Measurements from ENCODE around the gene ZNF629. TPM values are rescaled to one million over a fixed set of nuclear protein-coding genes. Genes with fewer than 3 reads are reported as not detected.
A peak's percentile ranks its signal among the peaks of the same experiment; 100 is the strongest.

The ZNF629 gene
- total and polyA plus RNA-seq, 2 donors (not counting 1 experiment from before 2014, with no cell fraction given): 1.2 to 6.9 TPM

DNA sequence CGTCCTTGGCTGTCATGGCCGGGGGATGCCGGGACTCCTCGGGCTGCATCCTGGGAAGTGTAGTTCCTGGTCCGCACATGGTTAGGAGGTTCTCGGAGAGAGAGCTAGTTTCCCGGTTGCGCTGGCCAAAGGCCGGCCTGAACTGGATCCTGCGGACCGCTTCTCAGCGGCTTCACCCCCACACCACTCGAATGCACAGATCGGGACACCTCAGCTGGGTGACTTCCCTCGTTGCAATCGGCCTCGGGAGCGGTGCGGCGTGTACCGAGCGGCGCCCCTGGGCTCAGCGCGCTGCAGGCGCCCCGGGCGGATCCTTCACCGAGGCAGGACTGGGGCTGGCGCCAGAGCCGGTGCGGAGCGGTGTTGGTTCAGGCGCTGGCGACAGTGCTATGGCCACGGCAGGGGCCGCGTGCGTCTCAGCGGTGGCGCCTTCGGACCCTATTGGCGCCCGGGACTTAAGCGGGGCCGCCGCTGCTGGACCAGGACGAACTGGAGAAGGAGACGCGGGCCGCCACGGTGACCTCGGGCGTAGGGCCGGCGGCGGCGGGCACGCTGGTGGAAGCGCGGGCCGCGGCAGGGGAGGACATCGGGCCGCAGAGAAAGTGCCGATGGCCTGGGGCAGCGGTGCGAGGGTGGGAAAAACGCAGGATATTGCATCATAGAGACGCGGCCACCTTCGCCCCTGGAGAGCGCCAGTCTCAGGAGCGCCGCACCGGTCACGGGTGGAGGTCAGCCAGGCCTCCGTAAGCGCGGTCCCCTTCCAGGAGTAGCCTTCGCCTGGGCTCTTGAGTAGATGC is 11.4 kb downstream of the ZNF629 start:
- Mint-ChIP-seq H3K27ac (peak overlapping the region; percentile 77), H3K9me3 (ENCODE audit: insufficient read depth) (no peaks in the 10 kb centered on the region), H3K4me1 (peaks cover 26% of the 10 kb centered on the region), H3K4me3 (peak overlapping the region; percentile 88), H3K27me3 (peaks cover 15% of the 10 kb centered on the region)
- no peaks in the 10 kb centered on the region for H3K79me2 ChIP-seq (ENCODE audit: control insufficient read depth, insufficient read depth, low read length)
- ChIA-PET CTCF (interaction anchor here (1.2 kb wide), 1 partner anchor 126 kb away, joined by 7 read pairs; no protein-coding TSS in a partner anchor), POLR2A (interaction anchor here (0.6 kb wide), 1 partner anchor 616 kb away, joined by 3 read pairs; no protein-coding TSS in a partner anchor)
- peaks cover 0 to 25% of the 10 kb centered on the region in 2 experiments for H3K36me3 ChIP-seq (replicated peaks in 1 of 2; ENCODE audit: control extremely low read depth in 1 of 2, control insufficient read depth in 1 of 2, extremely low read depth in 1 of 2, insufficient read depth in 2 of 2, low read length in 1 of 2)
- H4K20me1 ChIP-seq (ENCODE audit: control insufficient read depth, insufficient read depth, low read length, poor library complexity, severe bottlenecking): peaks cover 32% of the 10 kb centered on the region
- peak overlapping the region; percentile 86 for H3K4me2 ChIP-seq (replicated peaks; ENCODE audit: low read depth, low read length, poor library complexity, severe bottlenecking)
- ATAC-seq (ENCODE audit: low read depth) (peak; percentile 71), DNase-seq (peak; percentile 60)
- peak overlapping the region; percentile 47 for H2AFZ ChIP-seq (ENCODE audit: insufficient read depth, low read depth, low read length, poor library complexity, severe bottlenecking)
- peak overlapping the region; percentile 63 for H3K9ac ChIP-seq (ENCODE audit: low read length)
- peaks cover 0 to 19% (median 6%) of the 10 kb centered on the region in 4 experiments for H3K27me3 ChIP-seq (replicated peaks in 1 of 4; ENCODE audit: control extremely low read depth in 1 of 4, control insufficient read depth in 3 of 4, insufficient read depth in 4 of 4, low read length in 3 of 4)
- 1% methylated on average over 81 of the region's 81 CpGs for WGBS (ENCODE audit: insufficient coverage)
- no peaks in the 10 kb centered on the region for H3K9me3 ChIP-seq (ENCODE audit: control extremely low read depth in 1 of 3, control insufficient read depth in 2 of 3, insufficient read depth in 1 of 3, low read length in 2 of 3)
- TF ChIP-seq EZH2 (IDR thresholded peaks at IDR 0.05; ENCODE audit: borderline replicate concordance, insufficient read depth, low read depth, low read length, poor library complexity, severe bottlenecking): no peak
- TF ChIP-seq, protein P1, sequence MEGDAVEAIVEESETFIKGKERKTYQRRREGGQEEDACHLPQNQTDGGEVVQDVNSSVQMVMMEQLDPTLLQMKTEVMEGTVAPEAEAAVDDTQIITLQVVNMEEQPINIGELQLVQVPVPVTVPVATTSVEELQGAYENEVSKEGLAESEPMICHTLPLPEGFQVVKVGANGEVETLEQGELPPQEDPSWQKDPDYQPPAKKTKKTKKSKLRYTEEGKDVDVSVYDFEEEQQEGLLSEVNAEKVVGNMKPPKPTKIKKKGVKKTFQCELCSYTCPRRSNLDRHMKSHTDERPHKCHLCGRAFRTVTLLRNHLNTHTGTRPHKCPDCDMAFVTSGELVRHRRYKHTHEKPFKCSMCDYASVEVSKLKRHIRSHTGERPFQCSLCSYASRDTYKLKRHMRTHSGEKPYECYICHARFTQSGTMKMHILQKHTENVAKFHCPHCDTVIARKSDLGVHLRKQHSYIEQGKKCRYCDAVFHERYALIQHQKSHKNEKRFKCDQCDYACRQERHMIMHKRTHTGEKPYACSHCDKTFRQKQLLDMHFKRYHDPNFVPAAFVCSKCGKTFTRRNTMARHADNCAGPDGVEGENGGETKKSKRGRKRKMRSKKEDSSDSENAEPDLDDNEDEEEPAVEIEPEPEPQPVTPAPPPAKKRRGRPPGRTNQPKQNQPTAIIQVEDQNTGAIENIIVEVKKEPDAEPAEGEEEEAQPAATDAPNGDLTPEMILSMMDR (IDR thresholded peaks at IDR 0.05): no peak
- intact Hi-C loops (cut with micrococcal nuclease): no loop called here
- peaks cover 10 to 15% of the 10 kb centered on the region in 2 donors for H3K4me1 ChIP-seq (ENCODE audit: control insufficient read depth in 2 of 2, insufficient read depth in 2 of 2, low read length in 2 of 2)
- no peak overlapping the region for H3K27ac ChIP-seq (ENCODE audit: low read length in 2 of 2)
- peak overlapping the region; percentile 33 to 66 (median 57) for H3K4me3 ChIP-seq (ENCODE audit: control extremely low read depth in 1 of 5, extremely low read depth in 1 of 5, insufficient read depth in 1 of 5, low read depth in 2 of 5, low read length in 4 of 5)

DNA sequence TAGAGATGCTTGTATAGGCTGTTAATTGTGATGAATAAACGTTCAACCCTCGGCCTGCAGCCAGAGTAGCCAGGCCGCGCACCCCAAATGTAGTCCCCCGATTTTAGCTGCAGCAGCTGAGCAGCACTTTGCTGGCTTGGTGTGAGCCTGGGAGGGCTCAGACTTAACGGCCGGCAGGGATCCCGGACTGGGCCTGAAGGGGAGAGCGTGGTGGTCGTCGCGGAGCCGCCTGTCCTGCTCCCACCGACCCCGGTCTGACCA is 11.9 kb downstream of the ZNF629 start:
- Histone ChIP-seq H2AFZ (ENCODE audit: insufficient read depth, low read depth, low read length, poor library complexity, severe bottlenecking) (peak overlapping the region; percentile 47), H4K20me1 (ENCODE audit: control insufficient read depth, insufficient read depth, low read length, poor library complexity, severe bottlenecking) (peaks cover 32% of the 10 kb centered on the region), H3K27me3 (replicated peaks in 1 of 4; ENCODE audit: control extremely low read depth in 1 of 4, control insufficient read depth in 3 of 4, insufficient read depth in 4 of 4, low read length in 3 of 4) (peaks cover 0 to 19% (median 6%) of the 10 kb centered on the region in 4 experiments), H3K4me2 (replicated peaks; ENCODE audit: low read depth, low read length, poor library complexity, severe bottlenecking) (peak overlapping the region; percentile 86), H3K9ac (ENCODE audit: low read length) (peak overlapping the region; percentile 63), H3K4me3 (ENCODE audit: control extremely low read depth in 1 of 5, extremely low read depth in 1 of 5, insufficient read depth in 1 of 5, low read depth in 2 of 5, low read length in 4 of 5) (peak overlapping the region in 4 of 5 experiments; percentile 33 to 66 (median 59)), H3K36me3 (replicated peaks in 1 of 2; ENCODE audit: control extremely low read depth in 1 of 2, control insufficient read depth in 1 of 2, extremely low read depth in 1 of 2, insufficient read depth in 2 of 2, low read length in 1 of 2) (peaks cover 0 to 31% of the 10 kb centered on the region in 2 experiments), H3K79me2 (ENCODE audit: control insufficient read depth, insufficient read depth, low read length) (no peaks in the 10 kb centered on the region), H3K27ac (ENCODE audit: low read length in 2 of 2) (no peak overlapping the region), H3K4me1 (ENCODE audit: control insufficient read depth in 2 of 2, insufficient read depth in 2 of 2, low read length in 2 of 2) (peaks cover 10 to 15% of the 10 kb centered on the region in 2 donors), H3K9me3 (ENCODE audit: control extremely low read depth in 1 of 3, control insufficient read depth in 2 of 3, insufficient read depth in 1 of 3, low read length in 2 of 3) (no peaks in the 10 kb centered on the region)
- intact Hi-C loops (cut with micrococcal nuclease): no loop called here
- ATAC-seq (ENCODE audit: low read depth) (no peak), DNase-seq (no peak)
- no peaks in the 10 kb centered on the region for H3K9me3 Mint-ChIP-seq (ENCODE audit: insufficient read depth)
- H3K4me3 Mint-ChIP-seq: peak overlapping the region; percentile 88
- peak overlapping the region; percentile 77 for H3K27ac Mint-ChIP-seq
- ChIA-PET CTCF (interaction anchor here (1.2 kb wide), 1 partner anchor 127 kb away, joined by 7 read pairs; no protein-coding TSS in a partner anchor), POLR2A (no interaction called here)
- peaks cover 26% of the 10 kb centered on the region for H3K4me1 Mint-ChIP-seq
- 18% methylated on average over 15 of the region's 15 CpGs for WGBS (ENCODE audit: insufficient coverage)
- TF ChIP-seq, protein P1 (IDR thresholded peaks at IDR 0.05): no peak
- no peak for TF ChIP-seq EZH2 (IDR thresholded peaks at IDR 0.05; ENCODE audit: borderline replicate concordance, insufficient read depth, low read depth, low read length, poor library complexity, severe bottlenecking)
- peaks cover 15% of the 10 kb centered on the region for H3K27me3 Mint-ChIP-seq

Measured in B cell (primary cell).